Neuron (in vitro differentiated cells): ENCODE data around the gene GNRH2.
"Not testable (repeated sequence)": the region's sequence is repeated elsewhere in the genome, so short reads cannot be mapped to it uniquely, and the experiment has no call there.

Experiments used
- H2AFZ ChIP-seq: one replicate; pipeline ENCODE4 v1.6.1; 2013; ENCODE audit warnings: low read depth, mild to moderate bottlenecking, inconsistent platforms, low read length, moderate library complexity
- H3K27me3 ChIP-seq: one replicate; pipeline ENCODE4 v1.6.1; 2013; ENCODE audit warnings: low read length; ENCODE audit not compliant: insufficient read depth
- H3K36me3 ChIP-seq: one replicate; pipeline ENCODE4 v1.6.1; 2013; ENCODE audit warnings: low read length; ENCODE audit not compliant: insufficient read depth
- H3K4me1 ChIP-seq: one replicate; pipeline ENCODE4 v1.6.1; 2013; ENCODE audit warnings: low read length; ENCODE audit not compliant: insufficient read depth
- H3K4me3 ChIP-seq: 2 replicates; pipeline ENCODE4 v1.5.1; 2013; ENCODE audit warnings: mild to moderate bottlenecking, low read length, moderate library complexity
- H3K9me3 ChIP-seq: one replicate; pipeline ENCODE4 v1.6.1; 2013; ENCODE audit warnings: low read length

Gene GNRH2

DNA sequence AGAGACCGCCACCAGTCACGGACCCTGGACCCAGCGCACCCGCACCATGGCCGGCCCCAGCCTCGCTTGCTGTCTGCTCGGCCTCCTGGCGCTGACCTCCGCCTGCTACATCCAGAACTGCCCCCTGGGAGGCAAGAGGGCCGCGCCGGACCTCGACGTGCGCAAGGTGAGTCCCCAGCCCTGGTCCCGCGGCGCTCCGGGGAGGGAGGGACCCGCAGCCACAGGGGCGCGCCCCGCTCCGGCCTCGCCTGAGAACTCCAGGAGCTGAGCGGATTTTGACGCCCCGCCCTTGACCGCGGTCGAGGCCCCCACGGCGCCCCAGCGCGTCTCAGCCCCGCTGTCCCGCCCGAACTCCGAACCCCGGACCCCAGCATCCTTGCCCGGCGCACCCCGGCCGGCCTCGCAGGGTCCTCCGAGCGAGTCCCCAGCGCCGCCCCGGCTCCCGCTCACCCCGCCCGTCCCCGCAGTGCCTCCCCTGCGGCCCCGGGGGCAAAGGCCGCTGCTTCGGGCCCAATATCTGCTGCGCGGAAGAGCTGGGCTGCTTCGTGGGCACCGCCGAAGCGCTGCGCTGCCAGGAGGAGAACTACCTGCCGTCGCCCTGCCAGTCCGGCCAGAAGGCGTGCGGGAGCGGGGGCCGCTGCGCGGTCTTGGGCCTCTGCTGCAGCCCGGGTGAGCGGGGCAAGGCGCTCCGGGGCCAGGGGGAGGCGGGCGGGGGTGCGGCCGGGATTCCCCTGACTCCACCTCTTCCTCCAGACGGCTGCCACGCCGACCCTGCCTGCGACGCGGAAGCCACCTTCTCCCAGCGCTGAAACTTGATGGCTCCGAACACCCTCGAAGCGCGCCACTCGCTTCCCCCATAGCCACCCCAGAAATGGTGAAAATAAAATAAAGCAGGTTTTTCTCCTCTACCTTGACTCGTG lies 28.4 kb downstream of the GNRH2 start, which contains the start of gene OXT:
Gene OXT (plus strand): TSS at position 11 of the 920 bp plus-strand sequence. CDS start 36 bp downstream, at position 47.
- Histone ChIP-seq H3K4me3 (no peak within 1 kb of the TSS), H3K36me3 (no peaks in the 10 kb centered on the region), H3K4me1 (peaks cover 9% of the 10 kb centered on the region), H2AFZ (no peak within 1 kb of the TSS), H3K9me3 (peaks cover 5% of the 10 kb centered on the region), H3K27me3 (peaks cover 2% of the 10 kb centered on the region)

DNA sequence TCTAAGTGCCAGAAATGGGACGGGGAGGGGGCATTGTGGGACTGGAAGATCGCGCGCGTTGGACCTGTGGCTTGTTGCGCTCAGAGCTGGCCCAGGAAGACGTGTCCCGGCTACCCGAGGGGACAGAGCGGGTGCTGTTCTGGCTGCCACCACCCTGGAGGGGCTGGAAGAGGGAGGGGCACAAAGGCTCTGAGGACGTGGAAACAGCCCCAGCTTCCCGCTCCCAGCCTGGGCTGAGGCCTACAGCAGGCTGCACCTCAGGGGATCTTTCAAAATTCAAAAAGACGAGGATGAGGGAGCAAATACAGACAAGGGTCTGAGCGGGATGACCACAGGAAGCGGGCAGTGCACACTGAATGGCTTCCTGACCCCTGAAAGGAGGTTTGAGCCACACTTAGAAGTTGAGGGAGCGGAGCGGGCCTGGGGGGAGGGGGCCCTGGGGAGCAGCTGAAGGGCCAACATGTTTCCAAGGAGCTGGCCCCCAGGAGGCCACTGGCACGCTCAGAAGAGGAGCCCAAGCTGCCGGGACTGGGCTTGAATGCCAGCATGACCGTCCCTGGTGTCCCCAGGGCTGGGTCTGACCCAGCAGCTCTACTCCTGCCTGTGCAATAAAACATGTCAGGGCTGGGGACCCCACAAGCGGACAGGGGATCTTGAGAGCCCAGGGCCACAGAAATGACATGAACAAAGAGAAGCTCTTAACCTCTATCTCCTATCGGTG lies 29.3 kb downstream of the GNRH2 start:
- Histone ChIP-seq H3K27me3 (peaks cover 2% of the 10 kb centered on the region), H3K9me3 (peaks cover 6% of the 10 kb centered on the region), H3K36me3 (no peaks in the 10 kb centered on the region), H2AFZ (no peak overlapping the region), H3K4me1 (peaks cover 9% of the 10 kb centered on the region), H3K4me3 (no peak overlapping the region)

DNA sequence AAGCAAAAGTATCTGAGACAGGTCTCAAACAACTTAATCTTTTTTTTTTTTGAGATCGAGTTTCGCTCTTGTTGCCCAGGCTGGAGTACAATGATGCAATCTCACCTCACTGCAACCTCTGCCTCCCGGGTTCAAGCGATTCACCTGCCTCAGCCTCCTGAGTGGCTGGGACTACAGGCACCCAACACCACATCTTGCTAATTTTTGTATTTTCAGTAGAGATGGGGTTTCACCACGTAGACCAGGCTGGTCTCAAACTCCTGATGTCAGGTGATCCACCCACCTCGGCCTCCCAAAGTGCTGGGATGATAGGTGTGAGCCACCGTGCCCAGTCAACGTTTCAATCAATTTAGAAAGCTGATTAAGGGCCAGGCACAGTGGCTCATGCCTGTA lies 29.8 kb downstream of the GNRH2 start:
- not testable (repeated sequence) for H3K9me3 ChIP-seq, H3K4me3 ChIP-seq, H3K36me3 ChIP-seq, H3K27me3 ChIP-seq, H2AFZ ChIP-seq, H3K4me1 ChIP-seq

DNA sequence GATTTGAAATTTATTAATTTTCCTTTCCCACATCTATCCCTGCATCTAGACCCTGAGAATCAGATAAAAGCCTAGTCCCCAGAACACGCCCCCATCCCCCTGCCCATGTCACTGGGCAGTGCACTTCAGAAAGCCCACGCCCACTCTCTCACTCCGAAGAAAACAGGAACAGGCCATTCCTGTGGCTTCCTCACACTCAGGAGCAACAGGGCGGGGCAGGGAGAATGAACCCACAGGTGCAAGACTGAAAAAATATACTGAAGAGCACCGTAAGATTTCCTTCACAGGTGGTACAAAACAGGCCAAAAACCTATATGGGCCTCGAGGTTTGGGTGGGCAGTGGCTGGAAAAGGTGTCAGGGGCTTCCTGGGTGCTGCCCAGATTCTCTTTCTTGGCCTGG lies 31.4 kb downstream of the GNRH2 start:
- Histone ChIP-seq H3K9me3 (peaks cover 9% of the 10 kb centered on the region), H2AFZ (no peak overlapping the region), H3K27me3 (peaks cover 2% of the 10 kb centered on the region), H3K36me3 (no peaks in the 10 kb centered on the region), H3K4me1 (peaks cover 4% of the 10 kb centered on the region), H3K4me3 (no peak overlapping the region)

DNA sequence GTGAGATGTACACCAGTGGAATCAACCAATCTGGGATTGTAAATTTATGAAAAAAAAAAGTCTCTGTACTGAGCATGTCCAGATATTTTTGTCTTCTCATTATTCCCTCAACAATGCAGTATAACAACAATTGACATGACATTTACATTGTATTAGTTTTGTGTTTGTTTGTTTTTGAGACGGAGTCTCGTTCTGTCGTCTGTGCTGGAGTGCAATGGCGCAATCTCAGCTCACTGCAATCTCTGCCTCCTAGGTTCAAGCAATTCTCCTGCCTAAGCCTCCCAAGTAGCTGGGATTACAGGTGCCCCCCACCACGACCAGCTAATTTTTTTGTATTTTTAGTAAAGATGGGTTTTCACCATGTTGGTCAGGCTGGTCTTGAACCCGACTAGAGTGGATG lies 31.9 kb downstream of the GNRH2 start:
- H3K9me3 ChIP-seq, H3K4me3 ChIP-seq, H2AFZ ChIP-seq, H3K4me1 ChIP-seq, H3K27me3 ChIP-seq, H3K36me3 ChIP-seq: not testable (repeated sequence)

DNA sequence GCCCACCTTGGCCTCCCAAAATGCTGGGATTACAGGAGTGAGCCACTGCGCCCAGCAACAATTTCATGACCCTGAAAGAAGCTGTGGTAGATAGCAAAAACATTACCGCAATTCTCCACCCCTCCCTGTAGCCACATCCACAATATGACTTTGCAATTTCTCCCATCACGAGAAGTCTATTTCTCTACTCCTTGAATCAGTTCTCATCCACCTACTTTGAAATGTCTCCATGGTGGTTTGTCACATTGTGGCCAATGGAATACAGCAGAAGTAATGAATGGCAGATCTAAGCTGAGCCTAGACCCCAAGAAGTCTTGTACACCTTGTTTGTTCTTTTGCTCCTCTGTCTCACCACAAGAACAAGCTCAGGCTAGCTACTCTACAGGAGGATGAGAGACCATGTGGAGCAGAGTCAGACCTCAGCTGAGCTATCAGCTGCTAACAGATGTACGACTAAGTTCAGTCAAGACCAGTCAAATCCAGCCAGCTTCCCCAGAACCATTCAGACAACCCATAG lies 34.3 kb downstream of the GNRH2 start:
- H3K9me3 ChIP-seq, result peaks cover 4% of the 10 kb centered on the region
- H3K27me3 ChIP-seq, result peaks cover 24% of the 10 kb centered on the region
- H2AFZ ChIP-seq, result no peak overlapping the region
- no peaks in the 10 kb centered on the region for H3K36me3 ChIP-seq
- H3K4me3 ChIP-seq, result no peak overlapping the region
- H3K4me1 ChIP-seq, result peaks cover 5% of the 10 kb centered on the region

DNA sequence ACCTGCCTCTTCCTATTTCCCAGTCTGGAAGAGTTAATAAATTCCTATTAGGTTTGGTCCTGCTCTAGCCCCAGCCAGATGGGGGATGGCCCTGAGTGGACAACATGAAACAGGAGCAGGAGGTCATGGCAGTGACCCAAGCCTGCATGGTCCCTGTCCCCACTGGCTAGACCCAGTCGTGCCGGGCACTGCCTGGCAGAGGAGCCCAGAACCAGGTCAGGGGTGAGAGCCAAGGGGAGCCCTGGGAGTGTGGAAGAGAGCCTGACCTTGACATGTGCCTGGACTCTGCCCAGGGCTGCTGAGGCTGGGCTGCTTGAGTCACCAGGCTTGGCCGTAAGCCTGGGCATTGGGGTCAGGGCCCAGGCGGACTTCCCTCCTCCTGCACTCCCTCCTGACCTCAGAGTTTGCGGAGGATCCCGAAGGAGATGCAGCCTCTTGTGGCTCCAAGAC lies 37.5 kb downstream of the GNRH2 start:
- Histone ChIP-seq H3K4me3 (no peak overlapping the region), H3K4me1 (peaks cover 4% of the 10 kb centered on the region), H2AFZ (no peak overlapping the region), H3K9me3 (peaks cover 4% of the 10 kb centered on the region), H3K36me3 (no peaks in the 10 kb centered on the region), H3K27me3 (peaks cover 48% of the 10 kb centered on the region)

DNA sequence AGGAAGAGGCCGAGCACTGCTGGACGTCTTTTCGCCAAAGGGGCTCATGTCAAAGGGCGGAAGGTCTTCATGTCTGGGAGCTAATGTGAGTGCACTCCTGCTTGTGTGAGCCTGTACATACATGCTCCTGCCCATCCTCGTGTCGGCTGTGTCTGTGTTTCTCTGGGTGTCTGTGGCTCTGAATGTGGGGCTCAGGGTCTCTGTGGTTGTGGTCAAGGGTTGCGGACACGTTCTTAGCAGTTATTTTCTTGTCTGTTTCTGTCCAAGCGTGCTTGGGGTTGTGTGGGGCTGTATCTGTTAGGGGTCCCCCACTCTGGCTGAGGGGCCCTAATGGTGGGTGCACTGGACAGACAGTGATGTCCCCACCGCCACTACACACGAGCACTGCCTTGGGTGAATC lies 38.2 kb downstream of the GNRH2 start:
- Histone ChIP-seq H3K9me3 (peaks cover 4% of the 10 kb centered on the region), H3K4me1 (peaks cover 4% of the 10 kb centered on the region), H3K4me3 (no peak overlapping the region), H3K27me3 (peaks cover 48% of the 10 kb centered on the region), H3K36me3 (no peaks in the 10 kb centered on the region), H2AFZ (no peak overlapping the region)

DNA sequence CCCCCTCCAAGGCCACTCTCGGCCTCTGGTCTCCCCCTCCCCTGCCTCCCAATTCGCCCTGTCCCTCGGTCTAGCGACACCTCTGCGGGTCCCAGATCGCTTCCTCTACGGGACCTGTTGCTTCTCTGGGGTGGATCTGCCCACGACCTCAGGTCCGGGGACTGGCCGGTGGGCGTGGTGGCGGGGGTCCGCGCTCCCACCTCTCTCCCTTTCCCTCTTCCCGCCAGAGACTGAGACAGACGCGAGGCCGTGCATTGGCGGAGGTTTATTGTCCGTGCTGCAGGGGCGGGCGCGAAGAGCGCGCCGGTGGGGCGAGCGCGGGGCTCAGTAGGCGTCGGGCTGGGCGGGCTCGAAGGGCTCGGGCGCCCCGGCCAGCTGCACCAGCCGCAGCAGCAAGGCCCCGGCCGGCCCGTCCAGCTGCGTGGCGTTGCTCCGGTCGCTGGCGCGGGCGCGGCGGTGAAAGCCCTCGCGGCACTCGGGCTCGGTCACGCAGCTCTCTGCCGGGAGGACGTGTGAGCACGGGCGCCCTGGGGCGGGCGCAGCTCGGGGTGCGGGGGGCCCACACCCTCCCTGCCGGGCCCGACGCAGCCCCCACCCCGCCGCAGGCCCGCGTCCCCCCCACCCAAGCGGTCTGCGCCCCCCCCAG lies 39.0 kb downstream of the GNRH2 start:
- H2AFZ ChIP-seq, result no peak overlapping the region
- no peaks in the 10 kb centered on the region for H3K36me3 ChIP-seq
- peaks cover 4% of the 10 kb centered on the region for H3K4me1 ChIP-seq
- H3K27me3 ChIP-seq, result peaks cover 48% of the 10 kb centered on the region
- H3K4me3 ChIP-seq, result no peak overlapping the region
- peaks cover 4% of the 10 kb centered on the region for H3K9me3 ChIP-seq

DNA sequence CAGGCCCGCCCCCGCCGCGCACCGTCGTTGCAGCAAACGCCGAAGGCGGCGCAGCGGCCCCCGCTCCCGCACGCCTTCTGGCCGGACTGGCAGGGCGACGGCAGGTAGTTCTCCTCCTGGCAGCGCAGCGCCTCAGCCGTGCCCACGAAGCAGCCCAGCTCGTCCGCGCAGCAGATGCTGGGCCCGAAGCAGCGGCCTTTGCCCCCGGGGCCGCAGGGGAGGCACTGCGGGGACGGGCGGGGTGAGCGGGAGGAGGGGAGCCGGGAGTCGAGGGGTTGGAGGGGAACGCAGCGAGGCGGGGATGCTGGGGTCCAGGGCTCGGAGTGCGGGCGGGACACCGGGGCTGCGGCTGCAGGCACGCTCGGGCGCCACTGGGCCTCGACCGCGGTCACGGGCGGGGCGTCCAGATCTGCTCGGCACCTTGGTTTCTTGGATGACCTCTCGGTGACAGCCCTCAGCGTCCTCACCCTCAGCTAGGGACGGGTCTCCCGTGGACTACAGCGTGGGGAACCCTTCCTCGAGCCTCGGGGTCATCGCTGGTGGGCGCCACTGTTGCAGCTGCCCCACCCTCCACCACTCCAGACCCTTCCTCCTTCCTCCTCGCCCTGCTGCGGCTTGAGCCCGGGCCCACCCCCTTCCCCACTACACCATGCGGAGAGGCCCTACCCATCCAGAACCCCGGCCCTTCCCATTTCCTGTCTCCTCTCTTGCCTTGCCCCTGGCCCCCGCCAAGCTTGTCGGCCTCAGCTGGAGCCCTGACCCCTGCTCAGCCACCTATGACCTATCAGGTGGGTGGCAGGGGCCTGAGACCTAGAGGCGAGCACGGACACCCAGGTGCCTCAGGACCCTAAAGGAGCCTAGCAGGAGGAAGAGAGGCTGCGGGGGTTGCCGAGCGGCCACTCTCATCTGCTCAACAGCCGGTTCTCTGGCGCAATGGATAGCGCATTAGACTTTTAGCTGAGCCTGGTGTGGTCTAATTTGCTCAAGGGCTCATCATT lies 39.8 kb downstream of the GNRH2 start:
- H3K4me3 ChIP-seq, result no peak overlapping the region

DNA sequence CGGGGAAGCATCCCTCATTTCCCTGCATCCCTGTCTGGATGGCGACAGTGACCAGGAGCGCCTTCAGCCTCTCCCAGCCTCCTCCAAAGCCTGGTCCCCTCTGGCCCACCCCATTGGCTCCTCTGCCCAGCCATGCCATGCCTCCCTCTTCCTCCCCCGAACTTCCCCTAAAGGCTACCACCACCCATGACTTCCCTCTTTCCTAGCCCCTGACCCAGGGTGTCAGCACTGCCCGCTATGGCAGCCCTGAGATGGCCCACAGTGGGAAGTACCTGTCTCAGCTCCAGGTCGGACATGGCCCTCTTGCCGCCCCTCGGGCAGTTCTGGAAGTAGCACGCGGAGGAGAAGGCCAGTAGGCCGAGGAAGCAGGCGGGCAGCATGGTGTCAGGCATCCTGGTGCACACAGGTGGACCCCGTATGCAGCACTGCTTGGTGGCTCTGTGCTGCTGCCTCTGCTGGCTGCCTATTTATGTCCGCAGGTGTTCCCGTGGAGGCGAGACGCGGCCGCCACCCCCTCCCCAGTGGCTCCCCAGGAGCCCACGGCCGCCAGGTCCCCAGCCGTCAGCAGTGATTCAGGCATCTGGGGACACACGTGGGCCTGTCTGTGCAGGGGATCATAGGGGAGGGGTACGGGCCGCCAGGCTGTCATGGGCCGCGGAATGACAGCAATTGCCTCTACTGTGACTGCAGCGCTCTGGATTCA lies 41.0 kb downstream of the GNRH2 start, which contains the start of gene AVP:
Gene AVP (minus strand): TSS at position 442 of the 703 bp plus-strand sequence. CDS start 50 bp downstream, at position 392.
- Histone ChIP-seq H3K4me3 (no peak within 1 kb of the TSS), H3K27me3 (peaks cover 48% of the 10 kb centered on the region), H2AFZ (no peak within 1 kb of the TSS), H3K36me3 (no peaks in the 10 kb centered on the region), H3K4me1 (peaks cover 4% of the 10 kb centered on the region), H3K9me3 (no peaks in the 10 kb centered on the region)

More for the DNA sequence above, 39.8 kb downstream of the GNRH2 start:
- Histone ChIP-seq H3K27me3 (peaks cover 48% of the 10 kb centered on the region), H3K9me3 (peaks cover 1% of the 10 kb centered on the region), H2AFZ (no peak overlapping the region), H3K36me3 (no peaks in the 10 kb centered on the region), H3K4me1 (peaks cover 4% of the 10 kb centered on the region)
